ENCODE data around the gene ADAMTS14.

GRCh38 chr10:70622981-70623844 is 49.1 kb upstream of the ADAMTS14 start:
- TF ChIP-seq POLR2A (IDR thresholded peaks at IDR 0.05) = no peak
- TF ChIP-seq CTCF (IDR thresholded peaks at IDR 0.05) = no peak

Data from stomach (tissue), 4 donors.